Activated CD4-positive, CD25-positive, alpha-beta regulatory T cell treated with anti-CD3 and anti-CD28 coated beads, Interleukin-2, amount 50 U/mL, for 16 hours (primary cell): ENCODE data around the gene MUC13.
"Not testable (repeated sequence)": the region's sequence is repeated elsewhere in the genome, so short reads cannot be mapped to it uniquely, and the experiment has no call there.

ENCODE experiments used
- DNase-seq: peaks from one replicate; pipeline ENCODE4 v3.0.0-alpha.2; 2020; ENCODE audit warnings: low read depth, low spot score

Gene MUC13, protein sequence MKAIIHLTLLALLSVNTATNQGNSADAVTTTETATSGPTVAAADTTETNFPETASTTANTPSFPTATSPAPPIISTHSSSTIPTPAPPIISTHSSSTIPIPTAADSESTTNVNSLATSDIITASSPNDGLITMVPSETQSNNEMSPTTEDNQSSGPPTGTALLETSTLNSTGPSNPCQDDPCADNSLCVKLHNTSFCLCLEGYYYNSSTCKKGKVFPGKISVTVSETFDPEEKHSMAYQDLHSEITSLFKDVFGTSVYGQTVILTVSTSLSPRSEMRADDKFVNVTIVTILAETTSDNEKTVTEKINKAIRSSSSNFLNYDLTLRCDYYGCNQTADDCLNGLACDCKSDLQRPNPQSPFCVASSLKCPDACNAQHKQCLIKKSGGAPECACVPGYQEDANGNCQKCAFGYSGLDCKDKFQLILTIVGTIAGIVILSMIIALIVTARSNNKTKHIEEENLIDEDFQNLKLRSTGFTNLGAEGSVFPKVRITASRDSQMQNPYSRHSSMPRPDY

DNA sequence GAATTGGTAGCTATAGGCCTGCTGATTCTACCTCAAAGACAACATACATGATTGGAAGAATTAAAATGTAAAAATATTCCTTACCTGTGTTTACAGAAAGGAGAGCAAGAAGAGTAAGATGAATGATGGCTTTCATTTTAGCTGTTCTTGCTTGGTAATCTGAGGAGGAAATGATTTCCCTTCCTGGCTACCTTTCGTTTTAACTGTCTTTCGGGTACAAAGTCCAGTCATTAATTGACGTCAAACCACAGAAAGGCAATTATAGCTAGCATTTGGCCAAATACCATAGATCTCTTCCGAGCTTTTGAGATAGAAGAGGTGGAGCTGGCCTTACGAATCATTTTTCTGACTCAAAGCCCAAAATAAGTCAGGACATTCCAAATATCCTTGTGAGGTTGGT, at the start of gene MUC13:
Gene MUC13, minus strand, starts transcription at position 175 of the 400 bp plus-strand sequence. Its CDS starts 39 bp downstream, at position 136.
- DNase-seq: no peak

GRCh38 chr3:124982855-124983254, 48.3 kb upstream of the MUC13 start:
- no peak for DNase-seq

DNA sequence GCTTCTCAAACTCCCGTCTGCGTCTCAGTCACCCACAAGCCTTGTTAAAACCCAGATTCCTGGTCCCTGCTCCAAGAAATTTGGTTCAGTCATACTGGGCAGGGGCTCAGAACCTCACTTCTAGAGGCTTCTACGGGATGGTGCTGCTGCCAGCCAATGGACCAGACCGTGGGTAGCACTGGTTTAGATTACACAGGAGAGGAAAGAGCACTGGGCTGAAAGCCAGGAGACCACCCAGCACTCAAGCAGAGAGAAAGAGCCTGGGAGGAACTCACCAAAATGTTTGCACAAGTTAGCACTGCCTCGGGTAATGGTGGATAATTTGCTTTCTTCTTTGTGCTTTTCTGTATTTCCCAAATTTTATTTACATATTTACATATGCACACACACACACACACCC, 46.9 kb upstream of the MUC13 start:
- DNase-seq: no peak

DNA sequence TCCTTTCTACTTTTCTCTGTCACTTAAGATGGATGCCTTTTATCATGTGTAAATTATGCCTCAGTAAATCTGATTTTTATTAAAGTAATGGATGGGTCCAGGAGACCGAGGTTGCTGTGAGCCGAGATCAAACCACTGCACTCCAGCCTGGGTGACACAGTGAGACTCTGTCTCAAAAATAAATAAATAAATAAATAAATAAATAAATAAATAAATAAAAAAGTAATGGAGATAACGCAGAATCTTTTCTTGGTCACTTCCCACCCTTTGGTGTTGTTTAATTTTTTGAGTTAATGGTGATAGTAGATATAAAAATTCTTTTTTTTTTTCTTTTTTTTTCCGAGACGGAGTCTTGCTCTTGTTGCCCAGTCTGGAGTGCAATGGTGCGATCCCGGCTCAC, 44.1 kb upstream of the MUC13 start:
- DNase-seq: no peak

DNA sequence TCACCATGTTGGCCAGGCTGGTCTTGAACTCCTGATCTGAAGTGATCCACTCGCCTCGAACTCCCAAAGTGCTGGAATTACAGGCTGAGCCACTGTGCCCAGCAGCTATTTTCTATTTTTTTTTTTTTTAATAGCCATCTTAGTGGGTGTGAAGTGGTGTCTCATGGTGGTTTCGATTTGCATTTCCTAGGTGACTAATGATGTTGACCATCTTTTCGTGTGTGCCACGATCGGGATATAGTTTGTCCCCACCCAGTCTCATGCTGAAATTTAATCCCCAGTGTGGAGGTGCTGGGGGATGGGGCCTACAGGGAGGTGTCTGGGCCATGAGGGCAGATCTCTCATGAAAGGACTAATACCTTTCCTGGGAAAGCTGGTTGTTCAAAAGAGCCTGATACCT, 41.8 kb upstream of the MUC13 start:
- DNase-seq: no peak

DNA sequence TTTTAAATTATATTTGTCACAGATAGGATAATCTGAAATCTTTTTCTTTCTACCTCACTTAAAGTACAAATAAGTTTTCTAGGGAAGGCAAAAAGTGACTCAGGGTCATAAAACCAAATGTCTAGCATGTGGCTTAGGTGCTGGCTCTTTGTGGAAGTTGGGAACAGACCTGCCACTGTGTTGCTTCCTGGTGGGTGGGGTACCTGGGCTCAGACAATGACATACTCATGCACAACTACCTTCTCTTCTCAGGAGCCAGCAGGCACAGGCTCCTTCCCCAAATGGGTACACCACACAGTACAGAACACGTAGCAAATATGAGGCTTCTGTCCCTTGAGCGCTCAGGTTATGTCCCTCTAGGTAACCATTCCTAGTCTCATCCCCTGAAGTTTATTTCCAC, 40.1 kb upstream of the MUC13 start:
- no peak for DNase-seq

DNA sequence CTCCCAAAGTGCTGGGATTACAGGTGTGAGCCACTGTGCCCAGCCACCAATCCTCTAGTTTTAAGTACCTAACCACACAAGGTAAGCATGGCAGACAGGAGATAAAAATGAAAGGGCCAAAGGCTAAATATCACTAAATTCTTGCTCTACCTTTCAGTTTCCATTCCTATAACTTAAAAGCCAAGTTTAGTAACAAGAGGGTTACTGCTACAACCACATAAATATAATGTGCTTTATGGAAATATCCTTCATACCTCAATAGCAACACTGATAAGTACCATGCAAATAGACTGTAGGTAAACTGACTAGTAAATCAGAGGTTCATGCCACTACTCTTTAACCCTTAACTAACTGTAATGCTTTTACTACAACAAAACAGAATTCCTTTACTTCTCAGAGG, 38.7 kb upstream of the MUC13 start:
- DNase-seq: no peak

DNA sequence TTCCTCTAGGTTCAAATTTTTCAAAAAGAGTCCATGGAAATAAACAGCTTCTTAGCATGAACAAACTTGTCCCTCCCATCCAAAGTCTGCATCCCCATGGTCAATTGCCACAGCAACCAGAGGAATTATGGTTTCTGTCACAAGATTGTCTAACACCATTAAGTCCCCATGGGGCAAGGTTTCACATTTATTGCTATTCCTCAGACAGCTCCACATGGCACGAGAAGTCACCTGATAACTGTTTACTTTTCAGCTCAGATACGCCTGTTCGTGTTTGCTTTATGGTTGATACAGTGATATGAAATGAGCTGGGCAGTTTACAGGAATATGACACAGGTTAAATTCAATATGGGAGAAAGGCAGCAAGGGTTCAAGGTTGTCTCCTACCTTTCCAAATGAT, 37.9 kb upstream of the MUC13 start:
- no peak for DNase-seq

- no peak for DNase-seq
Measured at GRCh38 chr3:124969963-124970722, 35.6 kb upstream of the MUC13 start.

- DNase-seq: no peak
Measured at GRCh38 chr3:124969190-124969589, 34.6 kb upstream of the MUC13 start.

DNA sequence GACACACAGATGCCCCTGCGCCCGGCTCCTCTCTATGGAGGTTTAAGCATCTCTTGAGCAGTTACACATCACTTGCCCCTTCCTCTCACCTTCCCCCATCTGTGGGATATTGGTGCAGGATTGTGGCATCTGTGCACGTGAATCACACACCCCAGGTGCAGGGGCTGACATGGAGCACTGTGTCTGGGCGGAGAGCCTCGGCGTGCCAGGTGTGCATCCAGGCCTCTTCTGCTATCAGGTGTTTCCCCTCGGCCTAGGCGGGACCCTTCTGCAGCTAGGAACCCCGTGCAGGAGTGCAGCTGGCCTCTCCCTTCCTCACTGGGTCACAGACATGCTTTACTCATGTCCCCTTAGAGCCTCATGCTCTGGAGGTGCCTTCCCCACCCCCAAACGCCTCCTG, 33.4 kb upstream of the MUC13 start:
- no peak for DNase-seq

- no peak for DNase-seq
Measured at GRCh38 chr3:124966521-124967445, 32.2 kb upstream of the MUC13 start.

GRCh38 chr3:124965413-124965812, 30.9 kb upstream of the MUC13 start:
- DNase-seq: no peak

DNA sequence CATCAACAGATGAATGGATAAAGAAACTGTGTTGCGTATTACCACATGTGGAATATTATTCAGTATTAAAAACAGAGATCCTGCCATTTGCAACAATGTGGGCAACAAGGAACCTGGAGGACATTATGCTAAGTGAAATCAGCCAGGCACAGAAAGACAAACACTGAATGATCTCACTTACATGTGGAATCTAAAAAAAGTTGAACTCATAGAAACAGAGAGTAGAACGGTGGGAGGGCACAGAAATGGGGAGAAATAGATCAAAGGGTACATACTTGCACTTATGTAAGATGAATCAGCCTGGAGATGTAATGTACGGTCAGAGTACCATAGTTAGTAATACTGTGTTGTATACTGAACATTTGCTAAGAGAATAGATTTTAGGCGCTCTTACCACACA, 29.8 kb upstream of the MUC13 start:
- no peak for DNase-seq

GRCh38 chr3:124963755-124964154, 29.2 kb upstream of the MUC13 start:
- no peak for DNase-seq

GRCh38 chr3:124962403-124962940, 27.9 kb upstream of the MUC13 start:
- no peak for DNase-seq

DNA sequence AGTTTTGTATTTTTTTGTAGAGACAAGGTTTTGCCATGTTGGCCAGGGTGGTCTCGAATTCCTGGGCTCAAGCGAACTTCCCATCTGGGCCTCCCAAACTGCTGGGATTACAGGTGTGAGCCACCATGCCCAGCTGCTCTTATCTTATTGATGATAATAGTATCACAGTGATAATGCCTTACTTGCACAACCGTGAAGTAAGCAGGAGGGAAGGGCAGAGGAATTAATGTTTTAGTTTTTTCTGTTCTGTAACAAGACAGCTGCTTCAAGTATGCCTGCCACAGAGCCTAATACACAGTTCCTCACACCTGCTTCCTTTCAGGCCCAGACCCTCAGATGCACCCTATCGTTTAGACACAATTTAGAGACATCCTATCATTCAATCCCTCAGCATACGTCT, 26.1 kb upstream of the MUC13 start:
- DNase-seq: no peak

DNA sequence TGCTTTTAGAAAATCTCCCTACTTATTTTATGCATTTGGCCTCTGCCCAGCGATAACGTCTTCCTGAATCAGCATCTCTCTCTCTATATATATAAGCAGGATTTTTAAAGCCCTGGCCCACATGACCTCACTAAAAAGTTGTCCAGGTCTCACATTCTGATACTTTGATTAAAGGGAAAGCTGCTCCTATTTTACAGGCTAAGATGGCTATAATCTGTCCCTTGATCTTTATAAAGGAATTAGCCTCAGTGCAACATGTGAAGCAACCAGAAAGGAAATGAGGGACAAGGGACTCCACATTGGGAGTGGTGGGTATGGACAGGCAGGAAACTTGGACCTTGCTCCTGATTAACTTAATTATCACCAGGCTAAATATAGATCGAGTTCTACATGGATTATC, 25.6 kb upstream of the MUC13 start:
- DNase-seq: no peak

GRCh38 chr3:124957951-124958350, 23.4 kb upstream of the MUC13 start:
- DNase-seq: not testable (repeated sequence)

GRCh38 chr3:124952282-124952855, 17.8 kb upstream of the MUC13 start:
- no peak for DNase-seq
